SK-N-MC (cell line): ENCODE data around the gene PTPRG.

ENCODE experiments used
- DNase-seq: peaks from one replicate; pipeline ENCODE4 v3.0.0-alpha.2; 2011; ENCODE audit warnings: low read depth, low spot score
- H3K27ac ChIP-seq: fragments of 200-600 bp; sonication (generic); 2 replicates; pipeline ENCODE4 v1.5.1; 2016; ENCODE audit warnings: mixed run types
- H3K36me3 ChIP-seq: fragments of 200-600 bp; sonication (generic); 2 replicates; pipeline ENCODE4 v1.6.1; 2017; ENCODE audit warnings: antibody characterized with exemption, low read length, mixed read lengths; ENCODE audit not compliant: insufficient read depth
- H3K4me3 ChIP-seq: fragments of 200-600 bp; sonication (generic); 2 replicates; pipeline ENCODE4 v1.5.1; 2016
- H3K9ac ChIP-seq: fragments of 200-600 bp; sonication (generic); 2 replicates; pipeline ENCODE4 v1.8.0; 2017; ENCODE audit warnings: mixed run types, mixed read lengths; ENCODE audit not compliant: insufficient read length
- H3K9me3 ChIP-seq: fragments of 200-600 bp; sonication (generic); 2 replicates; pipeline ENCODE4 v1.6.1; 2017; ENCODE audit warnings: low read depth, mild to moderate bottlenecking, antibody characterized with exemption, low read length, moderate library complexity, mixed read lengths
- EZH2 ChIP-seq: fragments of 200-600 bp; sonication (generic); IDR thresholded peaks from one replicate; pipeline ENCODE4 v1.6.1; 2017; ENCODE audit warnings: antibody characterized with exemption
- FOXP2 ChIP-seq: optimal IDR thresholded peaks from 2 replicates; pipeline ENCODE3; 2011; ENCODE audit warnings: mild to moderate bottlenecking, moderate library complexity; ENCODE audit not compliant: insufficient read depth; ENCODE audit errors: extremely low read length, control extremely low read depth
- POLR2AphosphoS5 ChIP-seq: IDR thresholded peaks from 2 replicates; pipeline ENCODE4 v1.6.1; 2012; ENCODE audit warnings: mild to moderate bottlenecking, low read depth, low read length, borderline replicate concordance

Gene PTPRG

DNA sequence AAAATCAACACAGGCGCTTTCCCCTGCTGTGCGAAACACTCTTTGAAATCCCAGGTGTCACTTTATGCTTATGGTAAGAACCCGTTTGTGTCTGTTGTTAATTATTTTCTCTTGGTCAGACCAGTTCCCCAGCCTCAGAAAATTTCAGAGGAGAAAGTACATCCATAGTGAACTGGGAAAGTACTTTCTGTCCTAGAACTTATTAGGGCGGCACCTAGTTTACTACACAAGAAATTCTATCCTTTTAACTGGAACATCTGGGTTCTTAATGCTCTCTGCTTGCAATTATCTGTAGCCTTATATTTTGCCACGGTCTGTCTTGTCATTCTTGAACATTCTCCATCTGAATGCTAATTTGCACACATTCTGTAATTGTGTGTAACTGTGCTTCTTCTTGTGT lies 215.0 kb downstream of the PTPRG start:
- Histone ChIP-seq H3K9ac (no peak overlapping the region), H3K9me3 (no peaks in the 10 kb centered on the region), H3K4me3 (no peak overlapping the region), H3K27ac (no peak overlapping the region), H3K36me3 (no peaks in the 10 kb centered on the region)
- TF ChIP-seq FOXP2 (no peak), EZH2 (no peak), POLR2AphosphoS5 (no peak)
- no peak for DNase-seq

- no peak overlapping the region for H3K4me3 ChIP-seq
- TF ChIP-seq FOXP2 (no peak), EZH2 (no peak), POLR2AphosphoS5 (no peak)
- H3K36me3 ChIP-seq = no peaks in the 10 kb centered on the region
- no peaks in the 10 kb centered on the region for H3K9me3 ChIP-seq
- DNase-seq = no peak
- no peak overlapping the region for H3K9ac ChIP-seq
- H3K27ac ChIP-seq = no peak overlapping the region
Measured at GRCh38 chr3:61777483-61777882, 216.1 kb downstream of the PTPRG start.

- Histone ChIP-seq H3K9ac (no peak overlapping the region), H3K27ac (no peak overlapping the region), H3K4me3 (no peak overlapping the region), H3K9me3 (no peaks in the 10 kb centered on the region), H3K36me3 (no peaks in the 10 kb centered on the region)
- no peak for DNase-seq
- TF ChIP-seq POLR2AphosphoS5 (no peak), FOXP2 (no peak), EZH2 (no peak)
Measured at GRCh38 chr3:61778095-61778494, 216.7 kb downstream of the PTPRG start.

DNA sequence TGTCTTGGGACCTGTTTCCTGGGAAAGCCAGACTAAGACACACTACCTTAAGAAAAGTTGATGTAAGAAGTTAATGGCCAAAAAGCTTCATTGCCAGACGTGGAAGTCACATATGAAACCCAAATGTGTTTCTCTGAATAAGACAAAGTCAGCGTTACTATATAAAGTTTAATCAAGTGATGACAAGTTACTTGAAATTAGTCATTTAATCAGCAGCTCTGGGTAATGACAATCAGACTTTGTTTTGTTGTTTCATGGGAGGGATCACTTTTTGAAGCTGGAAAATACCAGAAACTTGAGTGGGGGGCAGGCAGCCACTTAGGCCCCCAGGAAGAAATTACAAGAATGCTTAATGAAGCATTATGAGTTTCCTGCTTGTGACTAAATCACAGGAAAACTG lies 218.6 kb downstream of the PTPRG start:
- no peak for TF ChIP-seq EZH2
- TF ChIP-seq POLR2AphosphoS5 = no peak
- no peak for TF ChIP-seq FOXP2
- Histone ChIP-seq H3K4me3 (no peak overlapping the region), H3K36me3 (no peaks in the 10 kb centered on the region), H3K9ac (no peak overlapping the region), H3K27ac (no peak overlapping the region), H3K9me3 (no peaks in the 10 kb centered on the region)
- no peak for DNase-seq

- H3K27ac ChIP-seq = no peak overlapping the region
- no peaks in the 10 kb centered on the region for H3K9me3 ChIP-seq
- no peaks in the 10 kb centered on the region for H3K36me3 ChIP-seq
- H3K9ac ChIP-seq = no peak overlapping the region
- TF ChIP-seq FOXP2 (no peak), EZH2 (no peak), POLR2AphosphoS5 (no peak)
- H3K4me3 ChIP-seq = no peak overlapping the region
- DNase-seq = no peak
Measured at GRCh38 chr3:61780455-61781228, 219.3 kb downstream of the PTPRG start.

- Histone ChIP-seq H3K9ac (no peak overlapping the region), H3K27ac (no peak overlapping the region), H3K9me3 (no peaks in the 10 kb centered on the region), H3K4me3 (no peak overlapping the region), H3K36me3 (no peaks in the 10 kb centered on the region)
- no peak for DNase-seq
- TF ChIP-seq POLR2AphosphoS5 (no peak), EZH2 (no peak)
Measured at GRCh38 chr3:61783993-61784718, 222.8 kb downstream of the PTPRG start.

DNA sequence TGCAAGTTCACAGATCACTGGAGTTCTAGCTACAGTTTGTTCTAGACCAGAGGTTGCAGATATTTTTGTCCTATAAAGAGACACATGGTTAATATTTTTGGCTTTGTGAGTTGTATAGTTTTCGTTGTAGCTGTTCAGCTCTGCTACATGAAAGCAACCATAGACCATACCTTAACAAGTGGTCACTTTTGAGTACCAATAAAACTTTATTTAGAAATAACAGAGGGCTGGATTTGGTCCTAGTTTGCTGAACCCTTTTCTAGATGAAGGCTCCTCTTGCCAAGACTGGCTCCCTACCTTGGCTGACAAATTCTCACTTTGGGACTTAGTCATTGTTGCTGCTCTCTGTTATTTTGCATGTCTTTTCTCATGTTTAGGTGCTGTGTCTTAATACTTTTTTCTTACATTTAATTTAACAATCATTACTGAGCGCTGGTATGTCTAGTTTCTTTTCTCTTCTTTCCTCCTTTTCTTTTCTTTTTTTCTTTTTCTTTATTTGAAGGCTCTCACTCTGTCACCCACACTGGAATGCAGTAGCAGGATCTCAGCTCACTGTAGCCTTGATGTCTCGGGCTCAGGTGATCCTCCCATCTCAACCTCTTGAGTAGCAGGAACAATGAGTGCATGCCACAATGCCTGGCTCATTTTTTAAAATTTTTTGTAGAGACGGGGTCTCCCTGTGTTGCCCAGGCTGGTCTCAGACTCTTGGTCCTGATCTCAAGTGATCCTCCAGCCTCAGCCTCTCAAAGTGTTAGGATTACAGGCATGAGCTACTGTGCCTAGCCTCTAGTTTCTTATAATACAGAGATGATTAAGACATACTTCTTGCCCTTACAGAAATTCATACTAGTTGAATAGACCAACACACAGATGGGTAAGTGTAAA lies 227.5 kb downstream of the PTPRG start:
- Histone ChIP-seq H3K36me3 (no peaks in the 10 kb centered on the region), H3K9me3 (no peaks in the 10 kb centered on the region), H3K27ac (no peak overlapping the region), H3K9ac (no peak overlapping the region), H3K4me3 (no peak overlapping the region)
- TF ChIP-seq FOXP2 = no peak
- no peak for TF ChIP-seq EZH2
- DNase-seq = no peak

DNA sequence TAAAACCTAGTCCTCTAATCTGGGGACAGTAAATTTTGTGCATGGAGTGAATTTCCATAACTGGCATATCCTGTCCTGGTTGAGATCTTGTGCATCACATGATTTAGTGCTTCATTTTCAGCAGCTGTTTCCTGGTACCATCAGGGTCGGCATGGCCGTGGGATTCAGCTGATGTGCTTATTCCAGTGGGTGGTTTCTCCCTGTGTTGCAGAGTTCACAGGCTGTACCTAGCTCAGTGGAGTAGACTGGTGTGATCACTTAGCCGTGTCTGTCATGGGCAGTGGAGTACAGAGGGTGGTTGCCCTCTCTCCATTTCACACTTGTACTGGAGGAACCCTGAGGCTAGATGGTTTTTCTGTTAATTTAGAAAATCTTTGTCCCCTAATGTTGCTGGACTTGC lies 228.5 kb downstream of the PTPRG start:
- TF ChIP-seq FOXP2 (no peak), POLR2AphosphoS5 (no peak), EZH2 (no peak)
- Histone ChIP-seq H3K4me3 (no peak overlapping the region), H3K9me3 (no peaks in the 10 kb centered on the region), H3K9ac (no peak overlapping the region), H3K36me3 (no peaks in the 10 kb centered on the region), H3K27ac (no peak overlapping the region)
- no peak for DNase-seq

GRCh38 chr3:61790411-61790810 lies 229.0 kb downstream of the PTPRG start:
- TF ChIP-seq EZH2 = no peak
- no peak for TF ChIP-seq POLR2AphosphoS5
- TF ChIP-seq FOXP2 = no peak
- H3K9me3 ChIP-seq = no peaks in the 10 kb centered on the region
- no peak overlapping the region for H3K9ac ChIP-seq
- no peak for DNase-seq
- H3K27ac ChIP-seq = no peak overlapping the region
- no peaks in the 10 kb centered on the region for H3K36me3 ChIP-seq
- no peak overlapping the region for H3K4me3 ChIP-seq
